Glomerular visceral epithelial cell (primary cell): ENCODE measurements around the gene SMARCAD1.
"Not testable (repeated sequence)": the region's sequence is repeated elsewhere in the genome, so short reads cannot be mapped to it uniquely, and the experiment has no call there.

ENCODE experiments used
- DNase-seq: peaks from one replicate; pipeline ENCODE4 v3.0.0-alpha.2; 2016; ENCODE audit errors: extremely low spot score

SMARCAD1 gene

GRCh38 chr4:94293981-94294380 is 86.3 kb downstream of the SMARCAD1 start:
- DNase-seq: not testable (repeated sequence)

GRCh38 chr4:94295473-94295872 is 87.8 kb downstream of the SMARCAD1 start:
- not testable (repeated sequence) for DNase-seq

- DNase-seq: no peak
Observed at GRCh38 chr4:94298725-94299252, 91.1 kb downstream of the SMARCAD1 start.

GRCh38 chr4:94302191-94302590 is 94.5 kb downstream of the SMARCAD1 start:
- DNase-seq: no peak

DNA sequence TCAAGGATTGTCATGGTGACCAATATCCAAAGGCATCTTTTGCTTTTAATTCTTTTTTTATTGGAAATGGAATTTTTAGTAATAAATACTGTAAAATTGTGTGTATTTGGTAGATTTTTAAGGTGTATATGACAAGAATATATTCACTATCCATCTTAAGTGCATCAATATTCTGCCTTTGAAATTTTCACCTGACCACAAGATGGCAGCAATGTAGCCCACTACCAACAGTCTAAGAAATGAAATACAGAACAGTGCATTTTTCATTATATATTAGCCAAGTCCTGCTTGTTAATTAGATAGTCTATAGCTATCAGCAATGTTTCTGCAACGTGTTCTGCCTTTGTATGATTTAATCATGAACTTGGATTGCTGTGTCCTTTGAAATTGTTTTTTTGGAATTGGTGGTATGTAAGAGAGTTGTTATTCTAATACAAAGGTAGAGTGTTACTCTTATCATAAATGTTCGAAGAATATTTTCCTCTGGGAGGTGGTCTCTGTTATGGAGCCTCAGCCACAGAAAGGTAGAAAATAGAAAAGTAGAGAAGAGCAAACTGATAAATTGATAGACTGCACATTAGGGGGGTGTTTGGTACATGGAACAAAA is 96.8 kb downstream of the SMARCAD1 start:
- peak; percentile 42 for DNase-seq

DNA sequence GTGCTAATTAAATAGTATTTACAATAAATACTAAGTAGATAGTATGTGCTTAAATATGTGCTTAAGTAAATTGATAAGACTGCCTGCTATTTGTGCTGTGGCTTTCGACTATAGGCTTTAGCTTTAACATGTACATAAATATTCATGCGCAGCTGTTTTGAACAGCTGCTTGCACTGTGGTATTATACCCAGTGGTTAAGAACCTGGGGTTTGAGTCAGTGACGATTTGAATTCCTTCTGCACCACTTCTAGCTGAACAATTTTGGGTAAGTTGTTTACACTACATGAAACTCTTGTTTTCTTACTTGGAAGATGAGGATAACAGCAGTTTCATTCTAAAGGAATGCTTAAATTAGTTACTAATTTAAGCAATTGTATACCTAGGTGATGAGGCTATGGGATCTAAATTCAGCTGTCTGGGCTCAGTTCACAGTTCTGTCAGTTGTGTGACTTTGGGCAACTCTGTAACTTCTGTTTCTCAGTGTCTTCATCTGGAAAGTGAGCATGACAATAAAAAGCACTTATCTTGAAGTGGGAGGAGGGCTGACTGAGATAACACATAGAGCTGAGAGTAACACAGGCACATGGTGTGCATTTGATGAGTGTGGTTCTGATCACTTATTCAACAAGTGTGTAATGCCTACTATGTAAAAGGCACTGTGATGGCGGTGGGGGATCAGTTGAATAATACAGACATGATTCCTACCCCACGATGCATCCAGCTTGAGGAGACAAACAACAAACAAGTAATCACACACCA is 98.0 kb downstream of the SMARCAD1 start:
- no peak for DNase-seq

GRCh38 chr4:94306713-94307112 is 99.0 kb downstream of the SMARCAD1 start:
- no peak for DNase-seq

GRCh38 chr4:94307231-94307871 is 99.7 kb downstream of the SMARCAD1 start:
- no peak for DNase-seq

DNA sequence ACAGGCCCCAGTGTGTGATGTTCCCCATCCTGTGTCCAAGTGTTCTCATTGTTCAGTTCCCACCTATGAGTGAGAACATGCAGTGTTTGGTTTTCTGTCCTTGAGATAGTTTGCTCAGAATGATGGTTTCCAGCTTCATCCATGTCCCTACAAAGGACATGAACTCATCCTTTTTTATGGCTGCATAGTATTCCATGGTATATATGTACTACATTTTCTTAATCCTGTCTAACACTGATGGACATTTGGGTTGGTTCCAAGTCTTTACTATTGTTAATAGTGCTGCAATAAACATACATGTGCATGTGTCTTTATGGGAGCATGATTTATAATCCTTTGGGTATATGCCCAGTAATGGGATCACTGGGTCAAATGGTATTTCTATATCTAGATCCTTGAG is 112.3 kb downstream of the SMARCAD1 start:
- not testable (repeated sequence) for DNase-seq

- no peak for DNase-seq
Observed at GRCh38 chr4:94325835-94326234, 118.2 kb downstream of the SMARCAD1 start.

GRCh38 chr4:94329933-94330332 is 122.3 kb downstream of the SMARCAD1 start:
- DNase-seq: no peak

DNA sequence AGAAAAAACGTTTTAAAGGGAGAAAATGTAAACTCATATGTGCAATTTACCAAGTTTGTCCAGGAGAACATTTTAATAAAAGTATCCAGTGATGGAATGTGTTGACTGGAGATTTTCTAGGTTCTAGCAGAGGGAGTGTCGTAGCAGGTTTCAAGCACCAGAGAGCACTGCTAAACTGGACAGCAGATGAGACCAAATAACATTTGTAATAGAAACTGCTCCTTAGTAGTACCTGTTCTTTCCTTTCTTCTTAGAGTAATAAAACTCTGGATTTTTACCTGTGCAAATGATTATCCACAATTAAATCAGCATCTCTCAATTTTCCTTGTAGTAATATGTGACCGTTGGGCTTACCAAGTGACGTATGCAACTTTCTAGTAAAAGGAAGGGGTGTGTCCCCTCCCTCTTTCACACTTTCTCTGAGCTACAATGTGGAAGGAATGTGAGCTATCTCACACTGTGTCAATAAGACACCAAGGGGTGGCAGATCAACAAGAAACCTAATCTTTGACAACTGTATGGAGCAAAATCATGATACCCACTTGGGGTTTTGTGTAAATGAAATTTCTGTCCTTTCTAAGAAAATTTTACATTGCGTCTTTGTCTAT is 125.4 kb downstream of the SMARCAD1 start:
- DNase-seq: no peak

DNA sequence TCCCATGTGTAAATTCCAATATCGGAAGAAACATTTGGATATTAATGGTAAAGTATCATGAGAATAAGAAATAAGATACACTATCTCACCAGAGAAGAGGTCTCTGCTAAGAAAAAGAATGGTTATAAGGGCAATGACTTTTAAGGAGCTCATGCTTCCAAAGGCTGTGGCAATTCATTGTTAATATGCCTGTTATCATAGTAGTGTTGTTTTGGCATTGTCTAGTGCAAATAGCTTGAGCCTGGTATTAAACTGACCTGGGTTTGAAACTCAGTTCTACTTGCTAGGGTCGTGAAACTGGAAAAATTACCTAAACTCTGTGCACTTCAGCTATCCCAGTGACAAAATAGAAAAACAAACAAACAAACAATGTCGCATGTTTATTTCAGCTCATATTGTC is 126.2 kb downstream of the SMARCAD1 start:
- DNase-seq: no peak

DNA sequence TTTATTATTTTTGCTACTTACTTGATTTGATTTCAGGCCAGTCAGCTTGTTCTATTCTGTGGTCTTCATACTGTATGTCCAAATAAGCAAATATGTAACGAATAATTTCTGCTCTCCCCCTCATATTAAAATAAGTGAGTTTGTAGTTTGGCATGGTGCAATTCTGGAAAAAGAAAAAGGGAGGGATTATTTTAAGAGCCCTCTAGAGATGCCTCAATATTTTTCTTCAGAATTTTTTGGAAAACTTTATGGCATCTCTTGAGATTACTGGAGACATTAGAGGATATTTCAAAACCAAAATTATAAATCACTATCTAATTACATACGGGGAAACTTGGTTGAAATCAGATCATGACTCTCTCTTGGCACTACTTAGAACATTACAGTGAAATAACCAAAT is 126.8 kb downstream of the SMARCAD1 start:
- no peak for DNase-seq

- no peak for DNase-seq
Observed at GRCh38 chr4:94334962-94335361, 127.3 kb downstream of the SMARCAD1 start.

DNA sequence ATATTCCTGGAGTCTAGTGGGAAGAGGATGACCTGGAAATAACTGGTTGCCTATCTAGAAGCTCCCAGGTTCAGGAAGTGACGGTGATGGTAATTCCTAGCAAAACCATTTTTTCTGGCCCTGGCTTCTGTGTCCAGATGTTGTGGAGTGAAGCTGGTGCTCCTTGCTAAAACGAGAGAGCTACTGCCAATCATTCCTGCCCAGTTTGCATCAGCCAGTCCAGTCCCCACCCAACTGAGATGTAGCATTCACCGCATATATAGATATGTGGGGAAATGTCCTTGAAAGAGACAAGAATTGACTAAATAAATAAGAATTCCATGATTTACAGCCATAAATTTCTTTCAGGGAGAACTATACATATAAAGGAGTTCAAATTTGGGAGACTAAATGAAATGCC is 128.6 kb downstream of the SMARCAD1 start:
- DNase-seq: no peak

GRCh38 chr4:94336791-94337190 is 129.1 kb downstream of the SMARCAD1 start:
- not testable (repeated sequence) for DNase-seq

DNA sequence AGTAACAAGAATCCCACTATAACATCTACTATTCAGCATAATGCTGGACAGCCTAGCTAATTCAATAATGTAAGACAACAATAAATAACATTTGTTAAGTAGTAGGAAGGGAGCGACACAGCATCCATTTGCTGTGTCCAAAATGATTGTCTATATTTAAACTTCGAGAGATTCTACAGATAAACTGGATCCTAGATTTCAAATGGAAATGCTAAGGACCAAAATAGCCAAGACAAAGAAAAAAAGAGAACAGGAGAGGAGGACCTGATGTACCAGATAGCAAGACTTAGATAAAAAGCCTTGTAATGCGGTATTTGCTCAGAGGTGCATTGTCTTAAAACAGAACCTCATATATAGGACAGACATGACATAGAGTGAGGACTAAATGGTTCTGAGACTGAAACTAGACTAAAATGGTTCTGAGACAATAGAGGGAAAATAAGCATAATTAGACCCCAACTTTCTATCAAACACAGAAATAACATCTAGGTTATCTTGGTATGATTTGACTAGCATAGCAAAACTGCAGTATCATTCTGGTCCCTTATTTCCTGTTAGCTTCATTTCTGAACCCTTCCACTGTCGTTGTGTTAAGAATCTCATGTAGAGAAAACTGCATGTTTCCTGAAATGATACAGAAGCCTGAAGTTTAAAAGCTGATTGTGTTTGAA is 131.2 kb downstream of the SMARCAD1 start:
- no peak for DNase-seq

GRCh38 chr4:94339779-94340178 is 132.1 kb downstream of the SMARCAD1 start:
- DNase-seq: no peak
